Neural progenitor cell (in vitro differentiated cells): Measurements from ENCODE around the gene GNG14. TPM values are rescaled to one million over a fixed set of nuclear protein-coding genes. Genes with fewer than 3 reads are reported as not detected.
A peak's percentile ranks its signal among the peaks of the same experiment; 100 is the strongest.

Source experiments
- DNase-seq: peaks from one replicate; pipeline ENCODE4 v3.0.0-alpha.2; 2016; ENCODE audit warnings: low spot score
- H2AFZ ChIP-seq: fragments of 200-600 bp; sonication (generic); replicated peaks from 2 replicates; pipeline ENCODE4 v1.6.1; 2016; ENCODE audit warnings: antibody characterized with exemption
- H3F3A ChIP-seq: fragments of 200-600 bp; sonication (generic); 2 replicates; pipeline ENCODE4 v1.6.1; 2016; ENCODE audit warnings: antibody characterized with exemption, low read depth
- H3K27ac ChIP-seq: fragments of 200-600 bp; sonication (generic); 2 replicates; pipeline ENCODE4 v1.5.1; 2016; ENCODE audit warnings: mild to moderate bottlenecking
- H3K27me3 ChIP-seq: fragments of 200-600 bp; sonication (generic); 2 replicates; pipeline ENCODE4 v1.6.1; 2016; ENCODE audit warnings: mild to moderate bottlenecking, moderate library complexity
- H3K36me3 ChIP-seq: fragments of 200-600 bp; sonication (generic); 2 replicates; pipeline ENCODE4 v1.5.1; 2016
- H3K4me1 ChIP-seq: fragments of 200-600 bp; sonication (generic); 2 replicates; pipeline ENCODE4 v1.6.1; 2016; ENCODE audit warnings: mixed run types
- H3K4me2 ChIP-seq: fragments of 200-600 bp; sonication (generic); 2 replicates; pipeline ENCODE4 v1.6.1; 2016
- H3K4me3 ChIP-seq: fragments of 200-600 bp; sonication (generic); 2 replicates; pipeline ENCODE4 v1.5.1; 2016
- H3K79me2 ChIP-seq: fragments of 200-600 bp; sonication (generic); 2 replicates; pipeline ENCODE4 v1.6.1; 2016; ENCODE audit warnings: low read depth
- H3K9ac ChIP-seq: fragments of 200-600 bp; sonication (generic); 2 replicates; pipeline ENCODE4 v1.6.1; 2016
- H3K9me3 ChIP-seq: fragments of 200-600 bp; sonication (generic); 2 replicates; pipeline ENCODE4 v1.5.1; 2016; ENCODE audit warnings: low read depth
- H4K20me1 ChIP-seq: fragments of 200-600 bp; sonication (generic); 2 replicates; pipeline ENCODE4 v1.6.1; 2016; ENCODE audit warnings: low read depth
- H3K27ac Mint-ChIP-seq: 3 replicates; pipeline ENCODE4 v1.8.0; 2021; ENCODE audit warnings: mixed read lengths
- H3K27me3 Mint-ChIP-seq: 2 replicates; pipeline ENCODE4 v1.8.0; 2022; ENCODE audit warnings: low read depth, mild to moderate bottlenecking, inconsistent platforms, moderate library complexity, mixed read lengths; ENCODE audit not compliant: insufficient read depth
- H3K36me3 Mint-ChIP-seq: 3 replicates; pipeline ENCODE4 v1.8.0; 2021; ENCODE audit warnings: mixed read lengths
- H3K4me1 Mint-ChIP-seq: 3 replicates; pipeline ENCODE4 v1.8.0; 2021; ENCODE audit warnings: mixed read lengths
- H3K4me3 Mint-ChIP-seq: 3 replicates; pipeline ENCODE4 v1.8.0; 2021; ENCODE audit warnings: mild to moderate bottlenecking, moderate library complexity, mixed read lengths
- H3K9me3 Mint-ChIP-seq: 3 replicates; pipeline ENCODE4 v1.8.0; 2020; ENCODE audit warnings: mixed read lengths
- EZH2 ChIP-seq: fragments of 200-600 bp; sonication (generic); IDR thresholded peaks from 2 replicates; pipeline ENCODE4 v1.6.1; 2017; ENCODE audit warnings: antibody characterized with exemption, mild to moderate bottlenecking, moderate library complexity
- EZH2phosphoT487 ChIP-seq: fragments of 200-600 bp; sonication (generic); IDR thresholded peaks from 2 replicates; pipeline ENCODE4 v1.6.1; 2017; ENCODE audit warnings: antibody characterized with exemption
- total RNA-seq: library from RNA; depleted of rRNA; stranded (reverse); fragments of >200 nt; gene quantifications from 2 replicates; pipeline ENCODE4 v1.2.3, GENCODE V29; 2015; ENCODE audit warnings: low replicate concordance
- TF ChIP-seq, protein P1 (sequence below): fragments of 200-600 bp; sonication (generic); IDR thresholded peaks from 2 replicates; pipeline ENCODE4 v1.5.1; 2017; ENCODE audit warnings: antibody characterized with exemption, mild to moderate bottlenecking

The GNG14 gene
- total RNA-seq, 1 donor from 2014 or later, result not detected

DNA sequence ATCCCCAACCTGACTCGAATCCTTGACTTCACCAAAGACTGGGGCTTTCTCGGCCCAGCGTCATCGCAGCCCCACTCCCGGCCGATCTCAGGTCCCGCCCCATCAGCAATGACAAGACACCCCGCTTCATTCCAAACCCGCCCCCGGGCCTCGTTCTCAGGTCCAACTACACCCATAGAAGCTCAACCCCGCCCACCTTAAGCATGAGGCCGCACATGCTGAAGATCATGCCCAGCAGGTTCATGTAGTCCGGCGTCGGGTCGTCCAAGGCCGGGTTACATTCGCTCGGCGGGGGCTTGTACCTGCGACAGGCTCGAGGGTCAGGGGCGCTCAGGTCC lies 18.9 kb upstream of the GNG14 start:
- Histone ChIP-seq H3K36me3 (no peaks in the 10 kb centered on the region), H3F3A (peaks cover 34% of the 10 kb centered on the region), H3K27ac (no peak overlapping the region), H2AFZ (peak overlapping the region; percentile 100), H3K79me2 (peaks cover 43% of the 10 kb centered on the region), H3K4me3 (peak overlapping the region; percentile 87), H3K9ac (peak overlapping the region; percentile 87), H3K4me2 (peak overlapping the region; percentile 92), H3K4me1 (peaks cover 7% of the 10 kb centered on the region), H4K20me1 (no peaks in the 10 kb centered on the region), H3K27me3 (no peaks in the 10 kb centered on the region), H3K9me3 (no peaks in the 10 kb centered on the region)
- Mint-ChIP-seq H3K36me3 (peaks cover 5% of the 10 kb centered on the region), H3K9me3 (no peaks in the 10 kb centered on the region), H3K4me3 (peak overlapping the region; percentile 97), H3K4me1 (peaks cover 35% of the 10 kb centered on the region), H3K27me3 (peaks cover 12% of the 10 kb centered on the region), H3K27ac (peak overlapping the region; percentile 90)
- peak; percentile 53 for DNase-seq
- no peak for TF ChIP-seq EZH2
- TF ChIP-seq, protein P1, sequence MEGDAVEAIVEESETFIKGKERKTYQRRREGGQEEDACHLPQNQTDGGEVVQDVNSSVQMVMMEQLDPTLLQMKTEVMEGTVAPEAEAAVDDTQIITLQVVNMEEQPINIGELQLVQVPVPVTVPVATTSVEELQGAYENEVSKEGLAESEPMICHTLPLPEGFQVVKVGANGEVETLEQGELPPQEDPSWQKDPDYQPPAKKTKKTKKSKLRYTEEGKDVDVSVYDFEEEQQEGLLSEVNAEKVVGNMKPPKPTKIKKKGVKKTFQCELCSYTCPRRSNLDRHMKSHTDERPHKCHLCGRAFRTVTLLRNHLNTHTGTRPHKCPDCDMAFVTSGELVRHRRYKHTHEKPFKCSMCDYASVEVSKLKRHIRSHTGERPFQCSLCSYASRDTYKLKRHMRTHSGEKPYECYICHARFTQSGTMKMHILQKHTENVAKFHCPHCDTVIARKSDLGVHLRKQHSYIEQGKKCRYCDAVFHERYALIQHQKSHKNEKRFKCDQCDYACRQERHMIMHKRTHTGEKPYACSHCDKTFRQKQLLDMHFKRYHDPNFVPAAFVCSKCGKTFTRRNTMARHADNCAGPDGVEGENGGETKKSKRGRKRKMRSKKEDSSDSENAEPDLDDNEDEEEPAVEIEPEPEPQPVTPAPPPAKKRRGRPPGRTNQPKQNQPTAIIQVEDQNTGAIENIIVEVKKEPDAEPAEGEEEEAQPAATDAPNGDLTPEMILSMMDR, result no peak
- TF ChIP-seq EZH2phosphoT487, result no peak

DNA sequence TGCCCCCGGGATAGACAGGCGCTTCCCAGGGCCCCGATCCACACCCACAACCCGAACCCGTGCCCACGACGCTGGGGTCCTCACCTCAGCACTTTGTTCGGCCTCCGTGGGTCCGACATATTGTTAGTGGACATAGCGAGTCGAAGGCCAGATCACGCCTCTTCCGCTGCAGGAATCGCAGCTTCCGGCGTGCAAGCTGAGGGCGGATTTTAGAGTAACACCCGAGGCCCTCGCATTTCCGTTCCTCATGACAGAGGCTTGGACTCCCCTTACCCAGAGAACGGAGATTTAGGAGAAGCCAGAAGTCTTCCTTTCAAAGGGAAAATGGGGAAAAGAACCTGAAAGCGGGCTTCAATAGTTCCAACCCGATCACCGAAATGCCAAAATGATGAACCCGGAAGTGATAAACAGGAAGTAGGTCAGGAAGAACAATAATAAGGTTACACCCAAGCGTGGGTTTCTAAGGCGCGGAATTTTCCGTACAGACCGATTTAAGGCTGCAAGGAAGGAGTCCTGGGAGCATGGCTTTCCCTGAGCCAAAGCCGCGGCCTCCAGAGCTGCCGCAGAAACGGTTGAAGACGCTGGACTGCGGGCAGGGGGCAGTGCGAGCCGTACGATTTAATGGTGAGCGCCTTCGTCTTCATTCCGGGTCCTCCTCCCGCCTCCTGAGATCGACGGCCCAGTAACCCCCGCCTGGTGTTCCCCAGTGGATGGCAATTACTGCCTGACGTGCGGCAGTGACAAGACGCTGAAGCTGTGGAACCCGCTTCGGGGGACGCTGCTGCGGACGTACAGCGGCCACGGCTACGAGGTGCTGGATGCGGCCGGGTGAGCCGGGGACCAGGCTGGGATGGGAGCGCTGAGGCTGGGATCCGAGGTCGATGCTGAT lies 18.3 kb upstream of the GNG14 start:
- Histone ChIP-seq H3K27me3 (no peaks in the 10 kb centered on the region), H3K4me2 (peak overlapping the region; percentile 92), H3K36me3 (no peaks in the 10 kb centered on the region), H3K9me3 (no peaks in the 10 kb centered on the region), H3K27ac (peak overlapping the region; percentile 98), H4K20me1 (peaks cover under 1% of the 10 kb centered on the region), H3F3A (peaks cover 32% of the 10 kb centered on the region), H3K79me2 (peaks cover 43% of the 10 kb centered on the region), H3K9ac (peak overlapping the region; percentile 87), H3K4me3 (peak overlapping the region; percentile 87), H2AFZ (peak overlapping the region; percentile 100), H3K4me1 (peaks cover 7% of the 10 kb centered on the region)
- peaks cover 35% of the 10 kb centered on the region for H3K4me1 Mint-ChIP-seq
- peak overlapping the region; percentile 97 for H3K4me3 Mint-ChIP-seq
- TF ChIP-seq, protein P1, result no peak
- no peak for TF ChIP-seq EZH2phosphoT487
- no peak for TF ChIP-seq EZH2
- peak; percentile 86 for DNase-seq
- peaks cover 10% of the 10 kb centered on the region for H3K36me3 Mint-ChIP-seq
- H3K27ac Mint-ChIP-seq, result peak overlapping the region; percentile 99
- H3K27me3 Mint-ChIP-seq, result peaks cover 15% of the 10 kb centered on the region
- H3K9me3 Mint-ChIP-seq, result no peaks in the 10 kb centered on the region

DNA sequence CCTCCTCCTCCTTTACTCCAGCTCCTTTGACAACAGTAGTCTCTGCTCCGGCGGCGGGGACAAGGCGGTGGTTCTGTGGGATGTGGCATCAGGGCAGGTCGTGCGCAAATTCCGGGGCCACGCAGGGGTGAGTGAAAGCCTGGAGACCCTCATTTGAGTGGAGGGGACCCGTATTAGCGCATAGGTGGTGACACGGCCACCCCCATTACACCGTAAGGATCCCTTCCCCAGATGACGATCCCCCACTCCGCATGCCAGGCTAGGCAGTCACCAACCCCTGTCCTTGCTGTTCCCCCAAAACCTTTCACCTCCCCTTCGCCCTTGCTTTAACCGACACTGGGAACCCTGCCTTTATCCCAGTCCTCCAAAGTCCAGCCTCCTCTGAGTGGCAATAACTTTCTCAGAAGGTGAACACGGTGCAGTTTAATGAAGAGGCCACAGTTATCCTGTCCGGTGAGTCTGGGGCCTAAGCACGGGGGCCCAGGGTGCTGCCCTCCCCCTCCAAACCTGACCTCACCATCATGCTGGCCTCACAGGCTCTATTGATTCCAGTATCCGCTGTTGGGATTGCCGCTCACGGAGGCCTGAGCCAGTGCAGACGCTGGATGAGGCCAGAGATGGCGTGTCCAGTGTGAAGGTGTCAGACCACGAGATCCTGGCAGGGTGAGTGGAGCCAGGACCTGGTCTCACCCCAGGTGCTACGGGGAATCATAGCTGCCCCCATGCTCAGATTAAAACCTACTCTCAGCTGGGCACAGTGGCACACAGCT lies 17.5 kb upstream of the GNG14 start:
- peak overlapping the region; percentile 87 for H3K4me3 ChIP-seq
- peak overlapping the region; percentile 92 for H3K4me2 ChIP-seq
- no peaks in the 10 kb centered on the region for H3K9me3 ChIP-seq
- H3K27me3 ChIP-seq, result no peaks in the 10 kb centered on the region
- no peaks in the 10 kb centered on the region for H3K36me3 ChIP-seq
- H3K27me3 Mint-ChIP-seq, result peaks cover 16% of the 10 kb centered on the region
- H3K27ac ChIP-seq, result no peak overlapping the region
- H4K20me1 ChIP-seq, result peaks cover 2% of the 10 kb centered on the region
- H3K9me3 Mint-ChIP-seq, result no peaks in the 10 kb centered on the region
- H3F3A ChIP-seq, result peaks cover 28% of the 10 kb centered on the region
- no peak for DNase-seq
- peaks cover 35% of the 10 kb centered on the region for H3K4me1 Mint-ChIP-seq
- peak overlapping the region; percentile 87 for H3K9ac ChIP-seq
- peaks cover 11% of the 10 kb centered on the region for H3K36me3 Mint-ChIP-seq
- H3K27ac Mint-ChIP-seq, result peak overlapping the region; percentile 99
- H3K4me1 ChIP-seq, result peaks cover 7% of the 10 kb centered on the region
- H2AFZ ChIP-seq, result peak overlapping the region; percentile 100
- TF ChIP-seq EZH2, result no peak
- TF ChIP-seq, protein P1, result no peak
- no peak for TF ChIP-seq EZH2phosphoT487
- H3K4me3 Mint-ChIP-seq, result peak overlapping the region; percentile 97
- peaks cover 43% of the 10 kb centered on the region for H3K79me2 ChIP-seq
